ENCODE results near the gene HCFC2. TPM values are rescaled to one million over a fixed set of nuclear protein-coding genes. Genes with fewer than 3 reads are reported as not detected.

The HCFC2 gene
- polyA plus RNA-seq, 1 of the 3 experiments (the other 2 are of a cell fraction), result 5.2 TPM

DNA sequence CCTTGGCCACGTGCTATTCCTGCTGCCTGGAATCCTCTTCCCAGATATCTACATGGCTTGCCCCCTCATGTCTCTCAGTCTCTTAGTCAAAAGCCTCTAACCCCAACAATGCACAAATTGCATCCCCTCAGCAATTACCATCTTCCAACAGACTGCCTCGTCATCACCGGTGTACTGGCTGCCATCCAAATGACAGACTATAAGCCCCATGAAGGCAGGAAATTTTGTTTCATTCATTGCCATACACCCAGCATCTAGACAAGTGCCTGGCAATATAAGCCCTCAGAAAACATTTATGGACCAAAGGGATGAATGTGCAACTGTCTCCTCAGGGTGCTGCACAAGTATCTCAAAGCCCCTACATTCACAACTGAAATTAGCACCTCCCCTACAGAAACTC, 20.2 kb upstream of the HCFC2 start:
- TF ChIP-seq TCF12 (IDR thresholded peaks at IDR 0.05) (no peak), SIN3A (IDR thresholded peaks at IDR 0.05; ENCODE audit: borderline replicate concordance, low read depth, low read length) (no peak), ELF1 (IDR thresholded peaks at IDR 0.05) (no peak)
- TF ChIP-seq, protein P1, sequence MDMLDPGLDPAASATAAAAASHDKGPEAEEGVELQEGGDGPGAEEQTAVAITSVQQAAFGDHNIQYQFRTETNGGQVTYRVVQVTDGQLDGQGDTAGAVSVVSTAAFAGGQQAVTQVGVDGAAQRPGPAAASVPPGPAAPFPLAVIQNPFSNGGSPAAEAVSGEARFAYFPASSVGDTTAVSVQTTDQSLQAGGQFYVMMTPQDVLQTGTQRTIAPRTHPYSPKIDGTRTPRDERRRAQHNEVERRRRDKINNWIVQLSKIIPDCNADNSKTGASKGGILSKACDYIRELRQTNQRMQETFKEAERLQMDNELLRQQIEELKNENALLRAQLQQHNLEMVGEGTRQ (IDR thresholded peaks at IDR 0.05; ENCODE audit: borderline replicate concordance, low read depth, low read length), result no peak
- ChIA-PET CTCF (no interaction called here), POLR2A (no interaction called here)
- Histone ChIP-seq H3K9me3 (no peaks in the 10 kb centered on the region), H4K20me1 (ENCODE audit: insufficient read depth) (no peaks in the 10 kb centered on the region), H3K4me3 (ENCODE audit: low read depth in 2 of 2, low read length in 1 of 2) (no peak overlapping the region), H3K4me1 (ENCODE audit: control insufficient read depth in 1 of 2, insufficient read depth in 2 of 2, low read depth in 1 of 2, low read length in 1 of 2) (peaks cover 0 to 10% of the 10 kb centered on the region in 2 experiments; a peak in 2 of 4 replicates), H3F3A (replicated peaks; ENCODE audit: insufficient read depth) (peaks cover under 1% of the 10 kb centered on the region), H3K27ac (ENCODE audit: low read depth in 2 of 2, low read length in 1 of 2) (no peak overlapping the region), H3K36me3 (replicated peaks in 1 of 2; ENCODE audit: control insufficient read depth in 1 of 2, insufficient read depth in 2 of 2, low read length in 1 of 2) (no peaks in the 10 kb centered on the region), H3K27me3 (ENCODE audit: insufficient read depth) (no peaks in the 10 kb centered on the region), H3K9me2 (no peaks in the 10 kb centered on the region), H2AFZ (ENCODE audit: low read depth) (no peak overlapping the region), H3K4me2 (no peak overlapping the region), H3K79me2 (ENCODE audit: insufficient read depth) (peaks cover 10% of the 10 kb centered on the region; the same call in 1 of the 2 replicates), H3K9ac (no peak overlapping the region)
- DNase-seq, result no peak
- 94% methylated on average over 3 of the region's 3 CpGs for WGBS (ENCODE audit: low lambda C conversion rate)

DNA sequence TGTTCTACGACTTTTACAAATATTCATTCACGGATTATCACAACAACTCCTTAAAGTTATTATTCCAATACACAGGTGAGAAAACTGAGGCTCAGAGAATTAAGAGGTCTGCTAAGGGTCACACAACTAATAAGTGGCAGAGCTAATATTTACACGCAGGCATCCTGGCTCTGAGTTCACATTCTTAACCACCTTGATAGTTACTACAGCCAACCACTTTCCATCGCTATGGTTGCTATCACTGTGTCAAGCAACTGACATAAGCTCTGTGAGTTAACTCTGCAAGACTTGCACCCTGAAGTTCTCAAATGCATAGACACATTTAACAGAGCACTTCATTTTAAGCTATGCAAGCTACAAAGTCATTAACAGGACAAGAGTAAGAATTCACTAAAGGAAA, 18.0 kb upstream of the HCFC2 start:
- Histone ChIP-seq H3K9ac (no peak overlapping the region), H3K27ac (ENCODE audit: low read depth in 2 of 2, low read length in 1 of 2) (no peak overlapping the region; a peak in 1 of 4 replicates), H2AFZ (ENCODE audit: low read depth) (no peak overlapping the region), H3K4me1 (ENCODE audit: control insufficient read depth in 1 of 2, insufficient read depth in 2 of 2, low read depth in 1 of 2, low read length in 1 of 2) (peaks cover 4 to 19% of the 10 kb centered on the region in 2 experiments; a peak in 2 of 4 replicates), H3K4me2 (no peak overlapping the region), H3K9me2 (no peaks in the 10 kb centered on the region), H3K36me3 (replicated peaks in 1 of 2; ENCODE audit: control insufficient read depth in 1 of 2, insufficient read depth in 2 of 2, low read length in 1 of 2) (no peaks in the 10 kb centered on the region), H3K27me3 (ENCODE audit: insufficient read depth) (no peaks in the 10 kb centered on the region), H4K20me1 (ENCODE audit: insufficient read depth) (no peaks in the 10 kb centered on the region), H3K79me2 (ENCODE audit: insufficient read depth) (peaks cover 10% of the 10 kb centered on the region; the same call in 1 of the 2 replicates), H3K9me3 (no peaks in the 10 kb centered on the region), H3K4me3 (ENCODE audit: low read depth in 2 of 2, low read length in 1 of 2) (no peak overlapping the region), H3F3A (replicated peaks; ENCODE audit: insufficient read depth) (peaks cover 20% of the 10 kb centered on the region)
- DNase-seq, result no peak
- 84% methylated on average over 4 of the region's 4 CpGs for WGBS (ENCODE audit: low lambda C conversion rate)
- POLR2A ChIA-PET, result no interaction called here
- CTCF ChIA-PET, result no interaction called here
- TF ChIP-seq, protein P2, sequence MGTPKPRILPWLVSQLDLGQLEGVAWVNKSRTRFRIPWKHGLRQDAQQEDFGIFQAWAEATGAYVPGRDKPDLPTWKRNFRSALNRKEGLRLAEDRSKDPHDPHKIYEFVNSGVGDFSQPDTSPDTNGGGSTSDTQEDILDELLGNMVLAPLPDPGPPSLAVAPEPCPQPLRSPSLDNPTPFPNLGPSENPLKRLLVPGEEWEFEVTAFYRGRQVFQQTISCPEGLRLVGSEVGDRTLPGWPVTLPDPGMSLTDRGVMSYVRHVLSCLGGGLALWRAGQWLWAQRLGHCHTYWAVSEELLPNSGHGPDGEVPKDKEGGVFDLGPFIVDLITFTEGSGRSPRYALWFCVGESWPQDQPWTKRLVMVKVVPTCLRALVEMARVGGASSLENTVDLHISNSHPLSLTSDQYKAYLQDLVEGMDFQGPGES (IDR thresholded peaks at IDR 0.05; ENCODE audit: low read depth, low read length), result no peak
- TF ChIP-seq RFX5 (IDR thresholded peaks at IDR 0.05; ENCODE audit: low read length) (no peak), RXRA (IDR thresholded peaks at IDR 0.05; ENCODE audit: borderline replicate concordance, low read depth) (no peak), MEF2A (IDR thresholded peaks at IDR 0.05; ENCODE audit: borderline replicate concordance, low read depth) (no peak), FOSL2 (IDR thresholded peaks at IDR 0.05; ENCODE audit: borderline replicate concordance, low read depth) (no peak), SMC3 (IDR thresholded peaks at IDR 0.05; ENCODE audit: low read depth, low read length) (no peak), FOXJ3 (CRISPR knock-in tag; IDR thresholded peaks at IDR 0.05) (no peak), TEAD4 (IDR thresholded peaks at IDR 0.05; ENCODE audit: borderline replicate concordance, insufficient read depth) (no peak), SIN3A (IDR thresholded peaks at IDR 0.05; ENCODE audit: borderline replicate concordance, low read depth, low read length) (no peak), FOXM1 (IDR thresholded peaks at IDR 0.05; ENCODE audit: low read depth) (no peak), EP300 (IDR thresholded peaks at IDR 0.05; ENCODE audit: borderline replicate concordance in 1 of 2, low read depth in 1 of 2, low read length in 1 of 2) (no peak), RAD21 (IDR thresholded peaks at IDR 0.05; ENCODE audit: low read length) (no peak)
- TF ChIP-seq, protein P3, sequence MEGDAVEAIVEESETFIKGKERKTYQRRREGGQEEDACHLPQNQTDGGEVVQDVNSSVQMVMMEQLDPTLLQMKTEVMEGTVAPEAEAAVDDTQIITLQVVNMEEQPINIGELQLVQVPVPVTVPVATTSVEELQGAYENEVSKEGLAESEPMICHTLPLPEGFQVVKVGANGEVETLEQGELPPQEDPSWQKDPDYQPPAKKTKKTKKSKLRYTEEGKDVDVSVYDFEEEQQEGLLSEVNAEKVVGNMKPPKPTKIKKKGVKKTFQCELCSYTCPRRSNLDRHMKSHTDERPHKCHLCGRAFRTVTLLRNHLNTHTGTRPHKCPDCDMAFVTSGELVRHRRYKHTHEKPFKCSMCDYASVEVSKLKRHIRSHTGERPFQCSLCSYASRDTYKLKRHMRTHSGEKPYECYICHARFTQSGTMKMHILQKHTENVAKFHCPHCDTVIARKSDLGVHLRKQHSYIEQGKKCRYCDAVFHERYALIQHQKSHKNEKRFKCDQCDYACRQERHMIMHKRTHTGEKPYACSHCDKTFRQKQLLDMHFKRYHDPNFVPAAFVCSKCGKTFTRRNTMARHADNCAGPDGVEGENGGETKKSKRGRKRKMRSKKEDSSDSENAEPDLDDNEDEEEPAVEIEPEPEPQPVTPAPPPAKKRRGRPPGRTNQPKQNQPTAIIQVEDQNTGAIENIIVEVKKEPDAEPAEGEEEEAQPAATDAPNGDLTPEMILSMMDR (IDR thresholded peaks at IDR 0.05), result no peak
- TF ChIP-seq, protein P4, sequence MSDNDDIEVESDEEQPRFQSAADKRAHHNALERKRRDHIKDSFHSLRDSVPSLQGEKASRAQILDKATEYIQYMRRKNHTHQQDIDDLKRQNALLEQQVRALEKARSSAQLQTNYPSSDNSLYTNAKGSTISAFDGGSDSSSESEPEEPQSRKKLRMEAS (IDR thresholded peaks at IDR 0.05; ENCODE audit: low read depth), result no peak
- TF ChIP-seq, protein P5, sequence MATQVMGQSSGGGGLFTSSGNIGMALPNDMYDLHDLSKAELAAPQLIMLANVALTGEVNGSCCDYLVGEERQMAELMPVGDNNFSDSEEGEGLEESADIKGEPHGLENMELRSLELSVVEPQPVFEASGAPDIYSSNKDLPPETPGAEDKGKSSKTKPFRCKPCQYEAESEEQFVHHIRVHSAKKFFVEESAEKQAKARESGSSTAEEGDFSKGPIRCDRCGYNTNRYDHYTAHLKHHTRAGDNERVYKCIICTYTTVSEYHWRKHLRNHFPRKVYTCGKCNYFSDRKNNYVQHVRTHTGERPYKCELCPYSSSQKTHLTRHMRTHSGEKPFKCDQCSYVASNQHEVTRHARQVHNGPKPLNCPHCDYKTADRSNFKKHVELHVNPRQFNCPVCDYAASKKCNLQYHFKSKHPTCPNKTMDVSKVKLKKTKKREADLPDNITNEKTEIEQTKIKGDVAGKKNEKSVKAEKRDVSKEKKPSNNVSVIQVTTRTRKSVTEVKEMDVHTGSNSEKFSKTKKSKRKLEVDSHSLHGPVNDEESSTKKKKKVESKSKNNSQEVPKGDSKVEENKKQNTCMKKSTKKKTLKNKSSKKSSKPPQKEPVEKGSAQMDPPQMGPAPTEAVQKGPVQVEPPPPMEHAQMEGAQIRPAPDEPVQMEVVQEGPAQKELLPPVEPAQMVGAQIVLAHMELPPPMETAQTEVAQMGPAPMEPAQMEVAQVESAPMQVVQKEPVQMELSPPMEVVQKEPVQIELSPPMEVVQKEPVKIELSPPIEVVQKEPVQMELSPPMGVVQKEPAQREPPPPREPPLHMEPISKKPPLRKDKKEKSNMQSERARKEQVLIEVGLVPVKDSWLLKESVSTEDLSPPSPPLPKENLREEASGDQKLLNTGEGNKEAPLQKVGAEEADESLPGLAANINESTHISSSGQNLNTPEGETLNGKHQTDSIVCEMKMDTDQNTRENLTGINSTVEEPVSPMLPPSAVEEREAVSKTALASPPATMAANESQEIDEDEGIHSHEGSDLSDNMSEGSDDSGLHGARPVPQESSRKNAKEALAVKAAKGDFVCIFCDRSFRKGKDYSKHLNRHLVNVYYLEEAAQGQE (IDR thresholded peaks at IDR 0.05; ENCODE audit: low read depth, low read length), result no peak
- TF ChIP-seq, protein P6, sequence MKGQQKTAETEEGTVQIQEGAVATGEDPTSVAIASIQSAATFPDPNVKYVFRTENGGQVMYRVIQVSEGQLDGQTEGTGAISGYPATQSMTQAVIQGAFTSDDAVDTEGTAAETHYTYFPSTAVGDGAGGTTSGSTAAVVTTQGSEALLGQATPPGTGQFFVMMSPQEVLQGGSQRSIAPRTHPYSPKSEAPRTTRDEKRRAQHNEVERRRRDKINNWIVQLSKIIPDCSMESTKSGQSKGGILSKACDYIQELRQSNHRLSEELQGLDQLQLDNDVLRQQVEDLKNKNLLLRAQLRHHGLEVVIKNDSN (IDR thresholded peaks at IDR 0.05; ENCODE audit: borderline replicate concordance, low read depth), result no peak
